ENCODE results near the gene KIF26B. TPM values are rescaled to one million over a fixed set of nuclear protein-coding genes. Genes with fewer than 3 reads are reported as not detected.

The KIF26B gene
- total RNA-seq, 2 donors from 2014 or later, result 0.83 to 1.3 TPM

GRCh38 chr1:245247356-245247755 is 92.6 kb downstream of the KIF26B start:
- peak; percentile 47 for DNase-seq (ENCODE audit: low spot score)

DNA sequence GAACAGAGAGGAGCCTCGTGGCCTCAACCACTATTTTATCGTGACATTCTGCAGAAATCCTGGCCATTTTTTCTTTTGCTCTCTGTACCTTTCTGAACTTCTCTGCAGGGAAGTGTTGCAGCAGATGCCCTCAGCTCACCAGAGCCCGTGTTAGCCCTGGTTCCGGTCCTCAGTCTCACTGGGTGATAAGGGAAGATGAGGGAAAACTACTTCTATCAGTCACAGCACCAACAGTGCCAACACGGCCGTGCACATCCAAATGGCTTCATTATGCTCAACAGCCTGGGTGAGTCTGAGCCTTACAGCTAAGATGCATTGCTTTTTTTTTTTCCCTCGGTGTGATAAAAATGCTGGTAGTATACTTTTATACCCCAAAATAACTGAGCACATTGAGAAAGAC is 93.0 kb downstream of the KIF26B start:
- DNase-seq (ENCODE audit: low spot score), result peak; percentile 38
- Histone ChIP-seq H3K9me3 (peaks cover 0 to 6% of the 10 kb centered on the region in 2 donors), H3K36me3 (no peaks in the 10 kb centered on the region), H3K27ac (no peak overlapping the region), H3K4me3 (no peak overlapping the region), H3K4me1 (no peaks in the 10 kb centered on the region), H3K27me3 (no peaks in the 10 kb centered on the region)
- TF ChIP-seq, protein P1, sequence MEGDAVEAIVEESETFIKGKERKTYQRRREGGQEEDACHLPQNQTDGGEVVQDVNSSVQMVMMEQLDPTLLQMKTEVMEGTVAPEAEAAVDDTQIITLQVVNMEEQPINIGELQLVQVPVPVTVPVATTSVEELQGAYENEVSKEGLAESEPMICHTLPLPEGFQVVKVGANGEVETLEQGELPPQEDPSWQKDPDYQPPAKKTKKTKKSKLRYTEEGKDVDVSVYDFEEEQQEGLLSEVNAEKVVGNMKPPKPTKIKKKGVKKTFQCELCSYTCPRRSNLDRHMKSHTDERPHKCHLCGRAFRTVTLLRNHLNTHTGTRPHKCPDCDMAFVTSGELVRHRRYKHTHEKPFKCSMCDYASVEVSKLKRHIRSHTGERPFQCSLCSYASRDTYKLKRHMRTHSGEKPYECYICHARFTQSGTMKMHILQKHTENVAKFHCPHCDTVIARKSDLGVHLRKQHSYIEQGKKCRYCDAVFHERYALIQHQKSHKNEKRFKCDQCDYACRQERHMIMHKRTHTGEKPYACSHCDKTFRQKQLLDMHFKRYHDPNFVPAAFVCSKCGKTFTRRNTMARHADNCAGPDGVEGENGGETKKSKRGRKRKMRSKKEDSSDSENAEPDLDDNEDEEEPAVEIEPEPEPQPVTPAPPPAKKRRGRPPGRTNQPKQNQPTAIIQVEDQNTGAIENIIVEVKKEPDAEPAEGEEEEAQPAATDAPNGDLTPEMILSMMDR (IDR thresholded peaks at IDR 0.05), result no peak

More at GRCh38 chr1:245247356-245247755, 92.6 kb downstream of the KIF26B start:
- no peaks in the 10 kb centered on the region for H3K27me3 ChIP-seq
- H3K27ac ChIP-seq, result no peak overlapping the region
- peaks cover 0 to 2% of the 10 kb centered on the region in 2 donors for H3K9me3 ChIP-seq
- H3K36me3 ChIP-seq, result no peaks in the 10 kb centered on the region
- no peaks in the 10 kb centered on the region for H3K4me1 ChIP-seq
- H3K4me3 ChIP-seq, result no peak overlapping the region
- TF ChIP-seq, protein P1 (IDR thresholded peaks at IDR 0.05), result no peak

- H3K27ac ChIP-seq, result no peak overlapping the region
- no peak overlapping the region for H3K4me3 ChIP-seq
- DNase-seq (ENCODE audit: low spot score), result peak; percentile 26
- H3K4me1 ChIP-seq, result no peaks in the 10 kb centered on the region
- TF ChIP-seq, protein P1 (IDR thresholded peaks at IDR 0.05), result no peak
- H3K36me3 ChIP-seq, result no peaks in the 10 kb centered on the region
- no peaks in the 10 kb centered on the region for H3K27me3 ChIP-seq
- peaks cover 0 to 6% of the 10 kb centered on the region in 2 donors for H3K9me3 ChIP-seq
Measured at GRCh38 chr1:245248231-245248731, 93.5 kb downstream of the KIF26B start.

DNA sequence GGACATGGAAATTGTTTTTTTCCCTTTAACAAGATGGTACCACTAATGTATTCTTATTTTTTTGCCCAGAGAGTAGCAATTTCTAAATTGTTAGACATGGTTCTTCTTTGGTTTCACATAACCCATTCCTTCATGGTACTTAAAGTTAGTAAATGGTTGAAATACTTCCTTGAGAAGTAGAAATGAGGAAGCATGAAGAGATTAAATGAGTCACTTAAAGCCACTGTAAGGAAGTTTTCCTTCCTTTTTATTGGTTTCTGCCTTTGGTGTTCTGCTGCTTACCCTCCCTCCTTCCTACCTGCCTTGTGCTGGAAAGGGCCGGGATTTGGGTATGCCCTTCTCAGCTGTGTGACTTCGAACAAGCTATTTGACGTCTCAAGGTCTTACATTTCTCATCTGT is 101.0 kb downstream of the KIF26B start:
- H3K27me3 ChIP-seq, result no peaks in the 10 kb centered on the region
- no peak for DNase-seq (ENCODE audit: low spot score)
- TF ChIP-seq, protein P1 (IDR thresholded peaks at IDR 0.05), result no peak

DNA sequence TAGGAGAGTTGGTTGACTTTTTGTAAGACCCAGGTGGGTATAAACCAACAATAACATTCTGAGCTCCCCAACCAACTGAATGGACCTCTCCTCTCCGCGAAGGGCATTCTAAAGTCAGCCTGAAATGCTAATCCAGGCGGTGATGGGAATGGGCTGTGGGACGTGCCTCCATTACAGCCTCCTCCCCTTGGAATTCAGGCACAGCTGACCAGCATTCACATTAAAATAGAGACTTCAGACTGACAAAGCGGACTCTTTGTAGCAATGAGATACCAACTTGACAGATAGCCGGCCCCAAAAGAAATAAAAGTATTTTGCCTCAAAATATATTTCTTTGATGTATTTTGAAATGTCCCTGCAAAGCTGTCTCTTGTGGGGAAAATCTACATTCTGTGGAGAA is 101.7 kb downstream of the KIF26B start:
- H3K9me3 ChIP-seq, result peaks cover 0 to 6% of the 10 kb centered on the region in 2 donors
- H3K27ac ChIP-seq, result no peak overlapping the region
- H3K27me3 ChIP-seq, result no peaks in the 10 kb centered on the region
- DNase-seq (ENCODE audit: low spot score), result no peak
- no peaks in the 10 kb centered on the region for H3K4me1 ChIP-seq
- H3K36me3 ChIP-seq, result no peaks in the 10 kb centered on the region
- TF ChIP-seq, protein P1 (IDR thresholded peaks at IDR 0.05), result no peak
- H3K4me3 ChIP-seq, result no peak overlapping the region

More for the DNA sequence above, 101.0 kb downstream of the KIF26B start:
- Histone ChIP-seq H3K27ac (no peak overlapping the region), H3K4me3 (no peak overlapping the region), H3K4me1 (no peaks in the 10 kb centered on the region), H3K9me3 (peaks cover 0 to 6% of the 10 kb centered on the region in 2 donors), H3K36me3 (no peaks in the 10 kb centered on the region)
